ENCODE results near the gene PLXDC1. TPM values are rescaled to one million over a fixed set of nuclear protein-coding genes. Genes with fewer than 3 reads are reported as not detected.

Gene PLXDC1
- total and polyA plus RNA-seq, 2 experiments from 2014 or later, result 0.28 to 0.91 TPM

DNA sequence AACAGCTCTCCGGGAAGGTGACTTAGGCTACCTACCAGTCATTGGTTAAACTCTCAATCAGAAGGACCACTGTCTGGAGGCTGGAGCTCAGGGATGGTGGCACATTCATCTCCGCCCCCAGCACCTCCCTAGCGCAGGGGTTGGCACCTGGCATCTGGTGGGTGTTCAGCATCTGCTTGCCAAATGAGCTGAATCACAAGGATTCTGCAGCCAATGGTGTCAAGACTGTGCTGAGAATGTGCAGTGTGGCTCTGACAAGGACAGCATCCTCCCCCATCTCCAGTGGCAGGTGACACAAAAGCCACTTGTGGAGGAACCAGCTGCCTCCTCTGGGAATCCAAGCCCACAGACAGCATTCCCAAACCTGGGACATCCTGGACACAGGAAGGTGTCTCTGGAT lies 35.2 kb downstream of the PLXDC1 start:
- Histone ChIP-seq H3K4me3 (no peak overlapping the region), H3K27me3 (ENCODE audit: insufficient read depth) (no peaks in the 10 kb centered on the region), H3K27ac (ENCODE audit: low read depth) (no peak overlapping the region), H3F3A (replicated peaks; ENCODE audit: low read depth) (no peaks in the 10 kb centered on the region), H3K9me2 (ENCODE audit: insufficient read depth) (no peaks in the 10 kb centered on the region), H3K4me2 (no peak overlapping the region), H3K4me1 (ENCODE audit: insufficient read depth) (no peaks in the 10 kb centered on the region), H3K79me2 (replicated peaks; ENCODE audit: insufficient read depth) (no peaks in the 10 kb centered on the region), H2AFZ (no peak overlapping the region), H3K36me3 (ENCODE audit: insufficient read depth) (no peaks in the 10 kb centered on the region), H4K20me1 (replicated peaks; ENCODE audit: insufficient read depth) (no peaks in the 10 kb centered on the region)
- Mint-ChIP-seq H3K27ac (no peak overlapping the region), H3K36me3 (ENCODE audit: low read depth) (no peaks in the 10 kb centered on the region), H3K4me3 (no peak overlapping the region), H3K27me3 (ENCODE audit: insufficient read depth, low read depth, poor library complexity) (peaks cover 9% of the 10 kb centered on the region), H3K4me1 (no peaks in the 10 kb centered on the region; the same call in 2 of the 3 replicates), H3K9me3 (no peaks in the 10 kb centered on the region)
- ATAC-seq (no peak), DNase-seq (ENCODE audit: low spot score) (no peak)
- TF ChIP-seq JUNB (IDR thresholded peaks at IDR 0.05; ENCODE audit: unreplicated experiment) (no peak), NANOG (IDR thresholded peaks at IDR 0.05; ENCODE audit: borderline replicate concordance) (no peak), CTCF (conservative IDR thresholded peaks at IDR 0.05; ENCODE audit: low read depth in 2 of 2) (no peak), ZNF462 (CRISPR knock-in tag; IDR thresholded peaks at IDR 0.05) (no peak), POLR2AphosphoS5 (IDR thresholded peaks at IDR 0.05; ENCODE audit: low read depth) (no peak), ZNF114 (CRISPR knock-in tag; IDR thresholded peaks at IDR 0.05) (no peak), ETS1 (IDR thresholded peaks at IDR 0.05) (no peak), CREB1 (CRISPR knock-in tag; IDR thresholded peaks at IDR 0.05; ENCODE audit: low read depth) (no peak), EZH2 (IDR thresholded peaks at IDR 0.05; ENCODE audit: low read depth, unreplicated experiment) (no peak), REST (IDR thresholded peaks at IDR 0.05; ENCODE audit: unreplicated experiment) (no peak), ZNF331 (CRISPR knock-in tag; IDR thresholded peaks at IDR 0.05; ENCODE audit: low read depth) (no peak), STAT1 (IDR thresholded peaks at IDR 0.05; ENCODE audit: unreplicated experiment) (no peak), EZH2phosphoT487 (IDR thresholded peaks at IDR 0.05; ENCODE audit: unreplicated experiment) (no peak)
